ENCODE data around the gene ZNF57.

ZNF57 gene

DNA sequence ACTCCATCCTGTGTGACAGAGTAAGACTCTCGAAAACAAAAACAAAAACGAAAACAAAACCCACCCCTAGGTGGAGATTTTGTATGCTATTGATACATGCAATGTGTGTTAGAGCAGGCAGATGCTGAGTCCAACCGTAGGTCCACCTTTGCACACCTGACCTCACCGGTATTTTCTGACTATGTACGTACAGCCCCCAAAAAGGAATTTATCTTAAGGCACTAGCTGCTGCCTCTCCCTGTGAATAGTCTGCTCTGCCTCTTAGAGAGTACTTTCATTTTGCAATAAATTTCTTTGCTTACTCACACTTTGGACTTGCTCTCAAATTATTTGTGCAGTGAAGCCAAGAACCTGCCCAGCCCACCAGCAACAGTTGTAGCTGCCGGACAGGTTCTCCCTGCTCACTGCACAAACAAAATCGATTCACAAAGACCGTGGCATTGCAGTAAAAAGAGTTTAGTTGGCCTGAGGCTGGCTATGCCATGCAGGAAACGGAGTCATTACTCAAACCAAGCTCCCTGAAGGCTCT lies 52.3 kb downstream of the ZNF57 start:
- DNase-seq (ENCODE audit: low spot score) = peak; percentile 85

DNA sequence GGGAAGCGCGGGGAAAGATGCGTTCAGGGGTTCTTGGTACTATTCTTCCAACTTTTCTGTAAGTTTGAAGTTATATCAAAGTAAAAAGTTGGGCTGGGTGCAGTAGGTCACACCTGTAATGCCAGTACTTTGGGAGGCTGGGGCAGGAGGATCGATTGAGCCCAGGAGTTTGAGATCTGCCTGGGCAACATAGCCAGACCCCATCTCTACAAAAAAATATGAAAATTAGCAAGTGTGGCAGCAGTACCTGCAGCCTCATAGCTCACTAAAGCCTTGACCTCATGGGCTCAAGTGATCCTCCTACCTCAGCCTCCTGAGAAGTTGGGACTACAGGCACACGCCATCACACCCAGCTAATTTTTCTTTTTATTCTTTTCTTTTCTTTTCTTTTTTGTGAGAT lies 56.4 kb downstream of the ZNF57 start:
- DNase-seq (ENCODE audit: low spot score) = no peak

DNA sequence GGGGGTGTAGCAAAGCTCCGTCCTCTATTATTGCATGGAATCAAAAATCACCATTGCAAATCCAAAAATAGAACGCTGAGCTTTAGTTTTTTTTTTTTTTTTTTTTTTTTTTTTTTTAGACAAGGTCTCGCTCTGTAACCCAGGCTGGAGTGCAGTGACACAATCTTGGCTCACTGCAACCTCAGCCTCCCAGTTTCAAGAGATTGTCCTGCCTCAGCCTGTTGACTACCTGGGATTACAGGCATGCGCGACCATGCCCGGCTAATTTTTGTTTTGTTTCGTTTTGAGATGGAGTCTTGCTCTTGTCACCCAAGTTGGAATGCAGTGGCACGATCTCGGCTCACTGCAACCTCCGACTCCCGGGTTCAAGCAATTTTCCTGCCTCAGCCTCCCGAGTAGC lies 59.4 kb downstream of the ZNF57 start:
- DNase-seq (ENCODE audit: low spot score) = no peak

DNA sequence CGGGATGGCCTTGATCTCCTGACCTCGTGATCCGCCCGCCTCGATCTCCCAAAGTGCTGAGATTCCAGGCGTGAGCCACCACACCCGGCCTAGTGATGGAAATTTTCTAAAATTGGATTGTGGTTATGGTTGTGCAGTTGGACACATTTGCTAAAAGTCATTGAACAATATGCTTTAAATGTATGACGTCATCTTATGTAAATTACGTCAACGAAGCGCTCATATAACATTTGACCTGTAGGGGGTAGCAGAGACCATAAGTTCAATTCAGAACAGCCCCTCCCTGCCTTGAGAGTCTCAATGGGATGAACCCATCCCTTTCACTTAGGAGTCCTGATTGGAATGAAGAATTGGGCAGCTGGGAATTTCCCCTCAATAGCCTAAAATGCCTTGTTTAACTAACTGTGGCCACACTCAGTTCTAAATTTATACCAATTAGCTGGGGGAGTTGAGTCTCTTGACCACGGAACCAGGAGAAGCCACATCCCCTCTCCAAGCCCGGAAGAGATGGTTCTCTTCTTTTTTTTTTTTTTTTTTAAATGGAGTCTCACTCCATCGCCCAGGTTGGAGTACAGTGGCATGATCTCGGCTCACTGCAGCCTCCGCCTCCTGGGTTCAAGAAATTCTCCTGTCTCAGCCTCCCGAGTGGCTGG lies 61.4 kb downstream of the ZNF57 start:
- DNase-seq (ENCODE audit: low spot score) = peak; percentile 85

DNA sequence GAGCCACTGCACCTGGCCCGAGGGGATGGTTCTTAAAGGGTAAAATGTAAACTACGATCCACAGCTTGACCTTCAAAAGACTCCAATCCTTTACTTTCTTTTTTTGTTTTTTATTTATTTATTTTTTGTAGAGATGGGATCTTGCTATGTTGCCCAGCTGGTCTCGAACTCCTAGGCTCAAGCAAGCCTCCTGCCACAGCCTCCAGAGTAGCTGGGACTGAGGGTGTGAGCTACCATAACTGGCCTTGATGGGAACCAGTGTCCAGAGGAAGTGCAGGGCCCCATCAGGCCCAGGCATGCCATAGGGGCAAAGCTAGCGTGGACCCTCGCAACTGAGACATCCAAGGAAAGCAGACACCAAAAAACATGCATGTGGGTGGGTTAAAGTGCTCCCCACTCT lies 62.4 kb downstream of the ZNF57 start:
- DNase-seq (ENCODE audit: low spot score) = no peak

DNA sequence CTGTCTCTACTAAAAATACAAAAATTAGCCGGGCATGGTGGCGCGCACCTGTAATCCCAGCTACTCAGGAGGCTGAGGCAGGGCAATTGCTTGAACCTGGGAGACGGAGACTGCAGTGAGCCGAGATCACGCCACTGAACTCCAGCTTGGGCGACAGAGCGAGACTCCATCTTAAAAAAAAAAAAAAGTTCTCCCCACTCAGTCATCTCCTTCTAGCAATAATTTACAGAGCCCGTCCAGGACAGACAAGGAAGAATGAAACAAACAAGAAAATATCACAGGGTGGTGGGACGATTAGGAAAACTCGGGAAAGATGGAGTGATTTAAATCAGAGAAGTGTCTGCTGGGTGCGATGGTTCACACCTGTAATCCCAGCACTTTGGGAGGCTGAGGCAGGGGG lies 62.9 kb downstream of the ZNF57 start:
- DNase-seq (ENCODE audit: low spot score) = peak; percentile 79

DNA sequence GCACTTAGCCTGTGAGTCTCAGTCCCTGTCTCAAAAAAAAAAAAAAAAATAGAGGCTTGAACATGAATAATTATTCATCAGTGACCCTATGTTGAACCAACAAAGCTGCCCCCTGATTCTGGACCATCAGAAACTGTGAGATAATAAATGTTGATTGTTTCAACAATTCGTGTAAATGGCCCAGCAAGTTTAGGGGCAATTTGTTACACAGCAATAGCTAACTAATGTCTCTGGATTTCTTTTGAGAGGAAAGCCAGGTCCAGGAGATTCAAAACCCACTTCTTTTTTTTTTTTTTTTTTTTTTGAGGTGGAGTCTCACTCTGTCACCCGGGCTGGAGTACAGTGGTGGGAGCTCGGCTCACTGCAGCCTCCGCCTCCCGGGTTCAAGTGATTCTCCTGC lies 64.1 kb downstream of the ZNF57 start:
- no peak for DNase-seq (ENCODE audit: low spot score)

DNA sequence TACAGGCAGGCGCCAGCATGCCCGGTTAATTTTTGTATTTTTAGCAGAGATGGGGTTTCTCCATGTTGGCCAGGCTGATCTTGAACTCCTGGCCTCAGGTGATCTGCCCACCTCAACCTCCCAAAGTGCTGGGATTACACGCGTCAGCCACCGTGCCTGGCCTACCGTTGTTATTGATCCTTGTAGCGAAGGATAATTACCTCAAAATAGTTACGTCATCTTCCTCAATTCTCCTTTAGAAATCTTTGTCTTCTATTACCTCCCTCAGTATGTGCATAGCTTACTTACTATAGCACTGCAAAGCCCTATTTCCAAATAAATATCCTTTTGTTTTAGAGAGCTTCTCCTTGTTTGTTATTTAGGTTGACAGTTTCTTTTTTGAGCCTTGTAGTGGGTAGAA lies 67.2 kb downstream of the ZNF57 start:
- DNase-seq (ENCODE audit: low spot score) = no peak
